T1000 (cell line): Measurements from ENCODE around the gene RNF167.

ENCODE experiments used
- DNase-seq: peaks from one replicate; lab custom pipeline; 2025; ENCODE audit warnings: mixed read lengths; lab: John Stamatoyannopoulos, UW

RNF167 gene

GRCh38 chr17:4939796-4940554, at the start of gene RNF167, which contains the start of gene SLC25A11:
RNF167 (plus strand) TSS chr17:4940268; CDS start chr17:4940910, 642 bp downstream.
SLC25A11 (minus strand) TSS chr17:4940046; CDS start chr17:4939910, 136 bp downstream.
- peak; percentile 97 for DNase-seq

DNA sequence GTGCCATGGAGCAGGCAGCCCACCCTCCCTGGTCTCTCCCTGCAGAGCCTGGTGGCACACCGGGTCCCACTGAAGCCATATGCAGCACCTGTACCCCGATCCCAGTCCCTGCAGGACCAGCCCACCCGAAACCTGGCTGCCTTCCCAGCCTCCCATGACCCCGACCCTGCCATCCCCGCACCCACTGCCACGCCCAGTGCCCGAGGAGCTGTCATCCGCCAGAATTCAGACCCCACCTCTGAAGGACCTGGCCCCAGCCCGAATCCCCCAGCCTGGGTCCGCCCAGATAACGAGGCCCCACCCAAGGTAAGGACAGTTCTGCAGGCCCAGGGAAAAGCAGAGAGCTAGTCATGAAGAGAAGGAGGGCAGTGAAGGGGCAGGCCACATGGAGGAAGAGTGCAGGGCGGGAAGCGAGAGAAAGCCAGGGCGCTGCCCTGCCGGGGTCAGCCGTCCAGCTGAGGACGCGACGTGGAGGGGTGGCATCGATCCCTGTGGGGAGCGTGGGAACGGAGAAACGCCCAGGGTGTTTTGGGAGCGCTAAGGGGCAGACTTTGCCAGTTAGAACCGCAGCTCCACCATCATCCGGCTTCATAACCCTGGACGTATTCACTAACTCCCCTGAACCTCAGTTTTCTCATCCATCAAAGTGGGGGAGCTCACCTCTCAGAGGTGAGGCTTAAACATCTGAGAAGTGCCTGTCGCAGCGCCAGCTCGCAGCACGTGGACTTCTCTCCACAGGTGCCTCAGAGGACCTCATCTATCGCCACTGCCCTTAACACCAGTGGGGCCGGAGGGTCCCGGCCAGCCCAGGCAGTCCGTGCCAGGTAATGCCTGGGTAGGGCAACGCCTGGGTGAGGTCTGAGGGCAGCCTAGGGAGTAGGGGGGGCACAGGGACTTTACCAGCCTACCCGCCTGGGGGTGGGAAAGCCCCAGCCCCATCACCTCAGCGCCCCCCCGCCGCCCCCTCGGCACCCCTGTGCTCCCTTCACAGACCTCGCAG, 48.4 kb upstream of the RNF167 start:
- DNase-seq: no peak

GRCh38 chr17:4892499-4893221, 47.4 kb upstream of the RNF167 start:
- DNase-seq: no peak

- no peak for DNase-seq
These were observed 46.8 kb upstream of the RNF167 start for GRCh38 chr17:4893272-4893671.

DNA sequence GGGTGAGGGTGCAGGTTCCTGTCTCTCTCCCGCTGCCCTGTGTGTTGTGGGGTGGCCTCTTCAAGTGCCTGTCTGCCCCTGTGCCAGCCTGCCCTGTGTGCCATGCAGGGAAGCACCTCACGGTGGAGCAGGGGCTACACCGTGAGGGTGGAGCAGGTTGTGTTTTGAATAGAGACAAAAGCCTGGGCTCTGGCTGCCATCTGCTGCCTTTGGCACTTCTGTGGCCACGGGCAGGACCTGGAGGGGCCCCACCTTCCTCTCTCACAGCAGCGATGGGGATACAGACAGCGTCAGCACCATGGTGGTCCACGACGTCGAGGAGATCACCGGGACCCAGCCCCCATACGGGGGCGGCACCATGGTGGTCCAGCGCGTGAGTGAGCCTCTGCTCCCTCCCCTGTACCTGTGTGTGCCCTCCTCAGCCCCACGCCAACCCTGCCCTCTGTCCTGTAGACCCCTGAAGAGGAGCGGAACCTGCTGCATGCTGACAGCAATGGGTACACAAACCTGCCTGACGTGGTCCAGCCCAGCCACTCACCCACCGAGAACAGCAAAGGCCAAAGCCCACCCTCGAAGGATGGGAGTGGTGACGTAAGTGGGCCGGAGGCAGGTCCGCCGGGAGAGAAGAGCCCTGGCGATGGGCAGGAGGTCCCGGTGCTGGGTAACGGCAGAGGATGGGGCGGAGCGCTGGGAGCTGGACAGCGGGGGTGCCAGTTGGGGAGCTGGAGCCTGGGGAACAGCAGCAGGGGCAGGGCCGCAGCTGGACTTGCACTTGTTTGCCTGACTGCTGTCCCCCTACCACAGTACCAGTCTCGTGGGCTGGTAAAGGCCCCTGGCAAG, 46.1 kb upstream of the RNF167 start:
- DNase-seq: no peak

GRCh38 chr17:4895121-4895520, 44.9 kb upstream of the RNF167 start:
- no peak for DNase-seq

- DNase-seq: no peak
These were observed 44.3 kb upstream of the RNF167 start for GRCh38 chr17:4895657-4896331.

GRCh38 chr17:4896332-4897197, 43.5 kb upstream of the RNF167 start:
- DNase-seq: no peak

GRCh38 chr17:4897198-4897687, 42.8 kb upstream of the RNF167 start:
- no peak for DNase-seq

GRCh38 chr17:4897785-4898184, 42.3 kb upstream of the RNF167 start:
- DNase-seq: no peak

- DNase-seq: no peak
These were observed 41.7 kb upstream of the RNF167 start for GRCh38 chr17:4898351-4898750.

GRCh38 chr17:4898927-4899326, 41.1 kb upstream of the RNF167 start:
- no peak for DNase-seq

GRCh38 chr17:4899341-4900230, 40.5 kb upstream of the RNF167 start, which contains the start of gene C17orf107:
C17orf107 (plus strand) TSS chr17:4899536; CDS start chr17:4899763, 227 bp downstream.
- no peak for DNase-seq

DNA sequence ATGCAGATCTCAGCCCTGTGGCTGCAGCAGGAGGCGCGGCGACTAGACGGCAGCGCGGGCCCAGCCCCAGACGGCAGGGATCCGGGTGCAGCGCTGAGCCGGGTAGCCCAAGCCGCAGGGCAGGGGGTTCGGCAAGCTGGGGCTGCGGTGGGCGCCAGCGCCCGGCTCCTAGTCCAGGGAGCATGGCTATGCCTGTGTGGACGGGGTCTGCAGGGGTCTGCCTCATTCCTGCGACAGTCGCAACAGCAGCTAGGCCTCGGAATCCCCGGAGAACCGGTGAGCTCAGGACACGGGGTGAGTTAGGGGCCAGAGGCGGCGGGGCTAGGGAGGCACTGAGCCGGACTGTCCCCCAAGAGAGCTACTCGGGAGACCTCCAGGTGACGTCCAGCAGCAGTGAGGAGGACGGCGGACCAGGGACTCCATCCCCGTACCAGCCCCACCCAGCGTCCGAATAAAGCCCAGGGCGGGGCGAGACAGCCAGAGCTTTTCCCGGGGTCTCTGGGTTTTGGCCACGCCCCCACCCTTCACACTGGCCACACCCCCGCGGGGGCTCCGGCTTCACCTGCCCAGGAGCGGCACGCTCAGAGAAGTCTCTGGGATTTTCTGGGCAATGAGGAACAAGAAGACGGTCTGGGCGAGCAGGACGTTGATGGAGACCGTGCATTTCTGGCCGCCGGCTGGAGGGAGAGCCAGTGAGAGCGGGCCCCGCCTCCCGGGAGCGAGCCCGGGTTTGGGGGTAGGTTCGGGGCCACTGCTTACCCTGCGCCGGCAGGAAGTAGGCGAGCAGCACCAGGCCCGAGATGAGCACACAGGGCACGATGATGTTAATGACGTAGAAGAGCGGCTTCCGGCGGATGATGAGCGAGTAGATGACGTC, 39.6 kb upstream of the RNF167 start:
- no peak for DNase-seq

- DNase-seq: no peak
These were observed 38.9 kb upstream of the RNF167 start for GRCh38 chr17:4901108-4901647.

GRCh38 chr17:4901648-4902344, 38.3 kb upstream of the RNF167 start:
- no peak for DNase-seq
